ENCODE measurements around the gene VTI1A.

Gene VTI1A

DNA sequence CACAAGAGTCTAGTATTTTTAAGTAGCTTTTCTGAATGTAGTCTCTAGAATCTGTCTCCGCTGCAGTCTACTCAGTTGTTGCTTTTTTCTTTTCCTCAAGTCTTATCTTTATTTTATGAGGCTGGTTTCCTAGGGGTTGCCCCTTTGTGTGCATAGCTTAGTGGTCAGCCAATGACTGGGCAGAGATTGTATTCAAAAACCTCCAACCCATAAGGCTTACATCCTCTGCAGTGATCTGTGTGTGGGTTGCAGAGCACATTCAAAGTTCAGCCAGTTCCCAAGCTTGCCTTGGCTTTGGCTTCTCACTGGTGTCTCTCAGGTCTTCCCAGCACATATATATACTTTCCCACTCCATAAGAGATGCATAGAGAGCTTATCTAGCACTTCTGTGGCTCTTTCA, 343.0 kb downstream of the VTI1A start:
- no peaks in the 10 kb centered on the region for H3K36me3 ChIP-seq (ENCODE audit: control insufficient read depth in 2 of 2, insufficient read depth in 1 of 2, low read length in 2 of 2)
- ChIA-PET POLR2A (no interaction called here), CTCF (interaction anchor here (0.5 to 0.6 kb wide), 2 partner anchors 249 to 773 kb away, joined by 3 read pairs; no protein-coding TSS in a partner anchor)
- H3K4me3 ChIP-seq (ENCODE audit: low read depth, low read length): no peak overlapping the region
- no peak for TF ChIP-seq ZXDB (tag by site-specific recombination; IDR thresholded peaks at IDR 0.05)
- TF ChIP-seq, protein P1, sequence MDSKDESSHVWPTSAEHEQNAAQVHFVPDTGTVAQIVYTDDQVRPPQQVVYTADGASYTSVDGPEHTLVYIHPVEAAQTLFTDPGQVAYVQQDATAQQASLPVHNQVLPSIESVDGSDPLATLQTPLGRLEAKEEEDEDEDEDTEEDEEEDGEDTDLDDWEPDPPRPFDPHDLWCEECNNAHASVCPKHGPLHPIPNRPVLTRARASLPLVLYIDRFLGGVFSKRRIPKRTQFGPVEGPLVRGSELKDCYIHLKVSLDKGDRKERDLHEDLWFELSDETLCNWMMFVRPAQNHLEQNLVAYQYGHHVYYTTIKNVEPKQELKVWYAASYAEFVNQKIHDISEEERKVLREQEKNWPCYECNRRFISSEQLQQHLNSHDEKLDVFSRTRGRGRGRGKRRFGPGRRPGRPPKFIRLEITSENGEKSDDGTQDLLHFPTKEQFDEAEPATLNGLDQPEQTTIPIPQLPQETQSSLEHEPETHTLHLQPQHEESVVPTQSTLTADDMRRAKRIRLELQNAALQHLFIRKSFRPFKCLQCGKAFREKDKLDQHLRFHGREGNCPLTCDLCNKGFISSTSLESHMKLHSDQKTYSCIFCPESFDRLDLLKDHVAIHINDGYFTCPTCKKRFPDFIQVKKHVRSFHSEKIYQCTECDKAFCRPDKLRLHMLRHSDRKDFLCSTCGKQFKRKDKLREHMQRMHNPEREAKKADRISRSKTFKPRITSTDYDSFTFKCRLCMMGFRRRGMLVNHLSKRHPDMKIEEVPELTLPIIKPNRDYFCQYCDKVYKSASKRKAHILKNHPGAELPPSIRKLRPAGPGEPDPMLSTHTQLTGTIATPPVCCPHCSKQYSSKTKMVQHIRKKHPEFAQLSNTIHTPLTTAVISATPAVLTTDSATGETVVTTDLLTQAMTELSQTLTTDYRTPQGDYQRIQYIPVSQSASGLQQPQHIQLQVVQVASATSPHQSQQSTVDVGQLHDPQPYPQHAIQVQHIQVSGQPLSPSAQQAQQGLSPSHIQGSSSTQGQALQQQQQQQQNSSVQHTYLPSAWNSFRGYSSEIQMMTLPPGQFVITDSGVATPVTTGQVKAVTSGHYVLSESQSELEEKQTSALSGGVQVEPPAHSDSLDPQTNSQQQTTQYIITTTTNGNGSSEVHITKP (tag by site-specific recombination; IDR thresholded peaks at IDR 0.05): no peak
- no peak for TF ChIP-seq ZNF530 (tag by site-specific recombination; IDR thresholded peaks at IDR 0.05; ENCODE audit: low read depth)
- TF ChIP-seq ZNF175 (tag by site-specific recombination; IDR thresholded peaks at IDR 0.05): no peak
- no peak for TF ChIP-seq ZNF10 (tag by site-specific recombination; IDR thresholded peaks at IDR 0.05)
- no peak for TF ChIP-seq ZNF354C (tag by site-specific recombination; IDR thresholded peaks at IDR 0.05; ENCODE audit: borderline replicate concordance, low read depth)
- TF ChIP-seq ZNF501 (tag by site-specific recombination; IDR thresholded peaks at IDR 0.05): no peak
- TF ChIP-seq ZNF777 (tag by site-specific recombination; IDR thresholded peaks at IDR 0.05; ENCODE audit: borderline replicate concordance): no peak
- TF ChIP-seq ZNF350 (tag by site-specific recombination; IDR thresholded peaks at IDR 0.05): no peak
- TF ChIP-seq, protein P2, sequence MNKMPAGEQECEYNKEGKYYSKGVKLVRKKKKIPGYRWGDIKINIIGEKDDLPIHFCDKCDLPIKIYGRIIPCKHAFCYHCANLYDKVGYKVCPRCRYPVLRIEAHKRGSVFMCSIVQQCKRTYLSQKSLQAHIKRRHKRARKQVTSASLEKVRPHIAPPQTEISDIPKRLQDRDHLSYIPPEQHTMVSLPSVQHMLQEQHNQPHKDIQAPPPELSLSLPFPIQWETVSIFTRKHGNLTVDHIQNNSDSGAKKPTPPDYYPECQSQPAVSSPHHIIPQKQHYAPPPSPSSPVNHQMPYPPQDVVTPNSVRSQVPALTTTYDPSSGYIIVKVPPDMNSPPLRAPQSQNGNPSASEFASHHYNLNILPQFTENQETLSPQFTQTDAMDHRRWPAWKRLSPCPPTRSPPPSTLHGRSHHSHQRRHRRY (tag by site-specific recombination; IDR thresholded peaks at IDR 0.05): no peak
- no peak for TF ChIP-seq ZNF324 (tag by site-specific recombination; IDR thresholded peaks at IDR 0.05)
- TF ChIP-seq, protein P3, sequence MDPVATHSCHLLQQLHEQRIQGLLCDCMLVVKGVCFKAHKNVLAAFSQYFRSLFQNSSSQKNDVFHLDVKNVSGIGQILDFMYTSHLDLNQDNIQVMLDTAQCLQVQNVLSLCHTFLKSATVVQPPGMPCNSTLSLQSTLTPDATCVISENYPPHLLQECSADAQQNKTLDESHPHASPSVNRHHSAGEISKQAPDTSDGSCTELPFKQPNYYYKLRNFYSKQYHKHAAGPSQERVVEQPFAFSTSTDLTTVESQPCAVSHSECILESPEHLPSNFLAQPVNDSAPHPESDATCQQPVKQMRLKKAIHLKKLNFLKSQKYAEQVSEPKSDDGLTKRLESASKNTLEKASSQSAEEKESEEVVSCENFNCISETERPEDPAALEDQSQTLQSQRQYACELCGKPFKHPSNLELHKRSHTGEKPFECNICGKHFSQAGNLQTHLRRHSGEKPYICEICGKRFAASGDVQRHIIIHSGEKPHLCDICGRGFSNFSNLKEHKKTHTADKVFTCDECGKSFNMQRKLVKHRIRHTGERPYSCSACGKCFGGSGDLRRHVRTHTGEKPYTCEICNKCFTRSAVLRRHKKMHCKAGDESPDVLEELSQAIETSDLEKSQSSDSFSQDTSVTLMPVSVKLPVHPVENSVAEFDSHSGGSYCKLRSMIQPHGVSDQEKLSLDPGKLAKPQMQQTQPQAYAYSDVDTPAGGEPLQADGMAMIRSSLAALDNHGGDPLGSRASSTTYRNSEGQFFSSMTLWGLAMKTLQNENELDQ (tag by site-specific recombination; IDR thresholded peaks at IDR 0.05; ENCODE audit: low read depth): no peak
- TF ChIP-seq, protein P4, sequence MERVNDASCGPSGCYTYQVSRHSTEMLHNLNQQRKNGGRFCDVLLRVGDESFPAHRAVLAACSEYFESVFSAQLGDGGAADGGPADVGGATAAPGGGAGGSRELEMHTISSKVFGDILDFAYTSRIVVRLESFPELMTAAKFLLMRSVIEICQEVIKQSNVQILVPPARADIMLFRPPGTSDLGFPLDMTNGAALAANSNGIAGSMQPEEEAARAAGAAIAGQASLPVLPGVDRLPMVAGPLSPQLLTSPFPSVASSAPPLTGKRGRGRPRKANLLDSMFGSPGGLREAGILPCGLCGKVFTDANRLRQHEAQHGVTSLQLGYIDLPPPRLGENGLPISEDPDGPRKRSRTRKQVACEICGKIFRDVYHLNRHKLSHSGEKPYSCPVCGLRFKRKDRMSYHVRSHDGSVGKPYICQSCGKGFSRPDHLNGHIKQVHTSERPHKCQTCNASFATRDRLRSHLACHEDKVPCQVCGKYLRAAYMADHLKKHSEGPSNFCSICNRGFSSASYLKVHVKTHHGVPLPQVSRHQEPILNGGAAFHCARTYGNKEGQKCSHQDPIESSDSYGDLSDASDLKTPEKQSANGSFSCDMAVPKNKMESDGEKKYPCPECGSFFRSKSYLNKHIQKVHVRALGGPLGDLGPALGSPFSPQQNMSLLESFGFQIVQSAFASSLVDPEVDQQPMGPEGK (tag by site-specific recombination; IDR thresholded peaks at IDR 0.05): no peak
- TF ChIP-seq, protein P5, sequence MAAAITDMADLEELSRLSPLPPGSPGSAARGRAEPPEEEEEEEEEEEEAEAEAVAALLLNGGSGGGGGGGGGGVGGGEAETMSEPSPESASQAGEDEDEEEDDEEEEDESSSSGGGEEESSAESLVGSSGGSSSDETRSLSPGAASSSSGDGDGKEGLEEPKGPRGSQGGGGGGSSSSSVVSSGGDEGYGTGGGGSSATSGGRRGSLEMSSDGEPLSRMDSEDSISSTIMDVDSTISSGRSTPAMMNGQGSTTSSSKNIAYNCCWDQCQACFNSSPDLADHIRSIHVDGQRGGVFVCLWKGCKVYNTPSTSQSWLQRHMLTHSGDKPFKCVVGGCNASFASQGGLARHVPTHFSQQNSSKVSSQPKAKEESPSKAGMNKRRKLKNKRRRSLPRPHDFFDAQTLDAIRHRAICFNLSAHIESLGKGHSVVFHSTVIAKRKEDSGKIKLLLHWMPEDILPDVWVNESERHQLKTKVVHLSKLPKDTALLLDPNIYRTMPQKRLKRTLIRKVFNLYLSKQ (tag by site-specific recombination; IDR thresholded peaks at IDR 0.05; ENCODE audit: borderline replicate concordance): no peak
- TF ChIP-seq ZNF548 (tag by site-specific recombination; IDR thresholded peaks at IDR 0.05): no peak
- no peak for TF ChIP-seq SP7 (tag by site-specific recombination; IDR thresholded peaks at IDR 0.05)
- TF ChIP-seq REPIN1 (tag by site-specific recombination; IDR thresholded peaks at IDR 0.05; ENCODE audit: low read depth): no peak
- TF ChIP-seq KLF8 (tag by site-specific recombination; IDR thresholded peaks at IDR 0.05): no peak
- no peaks in the 10 kb centered on the region for H3K9me3 ChIP-seq (ENCODE audit: control insufficient read depth, insufficient read depth, low read depth, low read length)
- no peak overlapping the region for H3K27ac ChIP-seq (ENCODE audit: extremely low read depth, low read depth, low read length)
- peaks cover 24% of the 10 kb centered on the region for H3K4me1 ChIP-seq (ENCODE audit: control insufficient read depth, insufficient read depth, low read length)
